ENCODE data around the gene GPR162.
"Not testable (repeated sequence)": the region's sequence is repeated elsewhere in the genome, so short reads cannot be mapped to it uniquely, and the experiment has no call there.

Gene GPR162

DNA sequence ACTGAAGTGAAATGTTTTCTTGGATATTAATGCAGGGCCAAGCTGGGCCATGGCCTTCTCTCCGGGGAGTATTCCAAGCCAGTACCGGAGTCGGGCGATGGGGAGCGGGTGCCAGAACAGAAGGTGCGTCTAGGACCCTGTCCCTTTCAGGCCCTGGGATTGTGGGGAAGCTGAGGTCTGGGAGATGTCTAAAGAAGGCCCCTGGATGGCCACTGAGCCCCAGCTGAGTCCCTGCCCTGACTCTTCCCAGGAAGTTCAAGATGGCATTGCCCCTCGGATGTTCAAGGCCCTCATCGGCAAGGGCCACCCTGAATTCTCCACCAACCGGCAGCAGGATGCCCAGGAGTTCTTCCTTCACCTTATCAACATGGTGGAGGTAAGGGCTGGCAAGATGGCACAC lies 38.5 kb downstream of the GPR162 start:
- DNase-seq: no peak

DNA sequence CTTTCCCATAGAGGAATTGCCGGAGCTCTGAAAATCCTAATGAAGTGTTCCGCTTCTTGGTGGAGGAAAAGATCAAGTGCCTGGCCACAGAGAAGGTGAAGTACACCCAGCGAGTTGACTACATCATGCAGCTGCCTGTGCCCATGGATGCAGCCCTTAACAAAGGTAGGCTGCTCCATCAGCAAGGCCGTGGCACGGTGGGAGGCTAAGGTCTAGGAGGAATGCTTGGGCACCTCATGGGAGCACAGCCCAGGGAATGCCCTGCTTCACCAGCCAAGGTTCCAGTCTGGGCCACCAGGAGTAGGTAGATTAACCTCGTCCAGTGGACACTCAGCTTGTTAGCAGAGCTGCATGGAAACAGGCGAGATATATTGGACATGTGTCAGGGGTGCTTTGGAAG lies 39.3 kb downstream of the GPR162 start:
- DNase-seq: no peak

DNA sequence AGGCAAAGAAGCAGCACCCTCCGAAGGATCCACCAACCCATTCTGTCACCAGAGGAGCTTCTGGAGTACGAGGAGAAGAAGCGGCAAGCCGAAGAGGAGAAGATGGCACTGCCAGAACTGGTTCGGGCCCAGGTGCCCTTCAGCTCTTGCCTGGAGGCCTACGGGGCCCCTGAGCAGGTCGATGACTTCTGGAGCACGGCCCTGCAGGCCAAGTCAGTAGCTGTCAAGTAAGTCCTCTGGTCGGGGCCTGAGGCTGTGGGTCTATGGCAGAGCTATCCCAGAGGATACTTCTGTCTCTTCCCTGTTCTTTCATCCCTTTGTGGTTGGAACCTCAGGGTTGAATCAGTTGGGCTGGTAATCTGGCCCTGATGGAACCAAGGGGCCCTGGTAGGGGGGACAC lies 39.8 kb downstream of the GPR162 start:
- no peak for DNase-seq

DNA sequence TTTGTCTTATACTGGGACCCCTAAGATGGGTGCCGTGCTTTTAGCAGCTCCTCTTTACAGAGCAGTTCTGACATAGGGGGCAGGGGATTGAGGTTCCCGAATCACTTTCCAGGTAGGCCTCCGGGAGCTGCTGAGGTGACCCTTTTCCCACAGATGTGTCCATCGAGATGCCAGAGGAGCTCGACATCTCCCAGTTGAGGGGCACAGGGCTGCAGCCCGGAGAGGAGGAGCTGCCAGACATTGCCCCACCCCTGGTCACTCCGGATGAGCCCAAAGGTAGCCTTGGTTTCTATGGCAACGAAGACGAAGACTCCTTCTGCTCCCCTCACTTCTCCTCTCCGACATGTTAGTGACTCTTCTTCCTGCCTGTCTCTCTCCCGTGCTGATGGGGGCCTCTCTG lies 41.4 kb downstream of the GPR162 start:
- no peak for DNase-seq

DNA sequence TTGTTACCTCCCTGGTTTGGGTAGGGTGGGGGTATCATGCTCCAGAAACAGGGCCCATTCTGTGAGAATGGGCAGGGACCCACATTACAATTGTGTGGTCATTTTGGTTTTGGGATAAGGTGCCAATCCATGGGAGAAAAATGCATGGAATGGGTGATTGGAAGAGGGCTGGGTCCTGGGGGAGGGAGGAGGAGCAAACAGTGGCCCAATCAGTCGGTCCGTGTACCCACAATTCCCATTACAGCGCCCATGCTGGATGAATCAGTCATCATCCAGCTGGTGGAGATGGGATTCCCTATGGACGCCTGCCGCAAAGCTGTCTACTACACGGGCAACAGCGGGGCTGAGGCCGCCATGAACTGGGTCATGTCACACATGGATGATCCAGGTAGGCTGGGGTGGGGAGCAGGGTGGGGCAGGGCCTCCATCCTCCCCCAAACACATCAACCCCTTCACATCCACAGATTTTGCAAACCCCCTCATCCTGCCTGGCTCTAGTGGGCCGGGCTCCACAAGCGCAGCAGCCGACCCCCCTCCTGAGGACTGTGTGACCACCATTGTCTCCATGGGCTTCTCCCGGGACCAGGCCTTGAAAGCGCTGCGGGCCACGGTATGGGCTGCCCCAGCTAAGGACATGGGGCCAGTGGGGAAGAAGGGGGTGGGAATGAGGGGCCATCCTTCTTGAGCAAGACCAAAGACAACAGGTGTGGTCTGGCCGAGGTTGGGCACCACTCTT lies 42.1 kb downstream of the GPR162 start:
- DNase-seq: no peak

DNA sequence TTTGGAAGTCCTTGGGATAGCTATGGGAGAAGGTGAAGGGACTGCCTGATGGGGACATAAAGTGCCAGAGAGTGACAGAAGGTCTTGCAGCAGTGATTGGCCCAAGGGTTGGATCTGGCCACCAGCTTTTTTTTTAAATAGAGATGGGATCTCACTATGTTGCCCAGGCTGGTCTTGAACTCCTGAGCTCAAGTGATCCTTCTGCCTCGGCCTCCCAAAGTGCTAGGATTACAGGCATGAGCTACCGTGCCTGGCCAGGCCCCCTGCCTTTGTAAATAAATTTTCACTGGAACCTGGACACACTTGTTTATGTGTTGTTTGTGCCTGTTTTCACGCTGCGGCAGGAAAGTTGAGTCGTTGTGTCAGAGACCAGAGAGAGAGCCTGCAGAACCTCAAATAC lies 43.7 kb downstream of the GPR162 start:
- not testable (repeated sequence) for DNase-seq

DNA sequence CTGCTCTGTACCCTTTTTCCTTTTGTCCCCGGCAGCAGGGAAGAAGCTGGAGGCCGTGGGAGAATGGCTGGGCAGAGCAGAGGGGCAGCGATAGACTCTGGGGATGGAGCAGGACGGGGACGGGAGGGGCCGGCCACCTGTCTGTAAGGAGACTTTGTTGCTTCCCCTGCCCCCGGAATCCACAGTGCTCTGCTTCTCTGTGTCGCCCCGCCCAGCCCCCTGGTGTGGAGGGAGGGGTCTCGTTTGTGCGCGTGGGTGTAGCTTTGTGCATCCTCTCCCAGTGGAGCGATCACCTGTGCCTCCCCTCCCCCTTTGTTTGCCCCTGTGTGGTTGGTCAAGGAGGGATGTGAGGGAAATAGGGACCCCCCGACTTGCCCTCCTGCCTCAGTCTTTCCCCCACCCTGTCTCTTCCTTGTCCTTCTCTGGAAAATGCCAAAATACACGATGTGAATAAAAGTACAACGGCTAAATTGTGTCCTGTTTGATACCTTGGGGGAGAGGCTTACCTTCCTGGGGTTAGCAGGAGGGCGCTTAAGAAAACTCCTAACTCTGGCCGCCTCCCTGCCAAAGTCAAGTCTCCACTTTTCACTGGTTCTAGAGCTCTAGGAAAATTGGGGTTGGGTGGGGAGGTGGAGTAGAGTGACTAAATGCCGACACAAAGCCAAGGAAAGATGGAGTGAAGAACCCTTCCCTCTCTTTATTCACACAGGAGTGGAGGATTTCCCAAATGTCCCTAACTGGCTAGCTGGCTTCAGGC lies 44.7 kb downstream of the GPR162 start:
- DNase-seq: no peak

DNA sequence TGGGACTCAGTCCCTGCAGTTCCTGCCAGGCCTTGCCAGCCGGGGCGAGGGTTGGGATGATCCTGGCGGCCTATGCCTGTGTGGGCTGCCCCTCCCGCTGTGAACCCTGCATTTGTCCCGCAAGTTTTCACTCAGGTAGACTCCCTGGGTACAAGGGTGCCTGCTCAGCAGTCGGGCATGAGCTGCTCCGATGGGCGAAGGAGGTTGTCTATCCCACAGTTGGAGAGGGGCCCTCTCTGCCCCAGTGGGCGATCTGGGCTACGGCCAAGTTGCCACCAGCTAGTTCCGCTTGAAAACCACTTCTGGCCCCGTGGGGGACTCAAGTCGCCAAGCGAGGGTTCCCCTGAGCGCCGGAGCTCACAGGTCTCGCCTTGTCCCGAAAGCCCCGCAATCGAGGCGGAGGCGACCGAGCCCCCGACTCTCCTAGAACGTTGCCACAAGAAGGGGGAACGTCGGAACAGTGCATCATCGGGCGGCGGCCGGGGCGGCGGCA lies 45.3 kb downstream of the GPR162 start:
- DNase-seq: no peak

DNA sequence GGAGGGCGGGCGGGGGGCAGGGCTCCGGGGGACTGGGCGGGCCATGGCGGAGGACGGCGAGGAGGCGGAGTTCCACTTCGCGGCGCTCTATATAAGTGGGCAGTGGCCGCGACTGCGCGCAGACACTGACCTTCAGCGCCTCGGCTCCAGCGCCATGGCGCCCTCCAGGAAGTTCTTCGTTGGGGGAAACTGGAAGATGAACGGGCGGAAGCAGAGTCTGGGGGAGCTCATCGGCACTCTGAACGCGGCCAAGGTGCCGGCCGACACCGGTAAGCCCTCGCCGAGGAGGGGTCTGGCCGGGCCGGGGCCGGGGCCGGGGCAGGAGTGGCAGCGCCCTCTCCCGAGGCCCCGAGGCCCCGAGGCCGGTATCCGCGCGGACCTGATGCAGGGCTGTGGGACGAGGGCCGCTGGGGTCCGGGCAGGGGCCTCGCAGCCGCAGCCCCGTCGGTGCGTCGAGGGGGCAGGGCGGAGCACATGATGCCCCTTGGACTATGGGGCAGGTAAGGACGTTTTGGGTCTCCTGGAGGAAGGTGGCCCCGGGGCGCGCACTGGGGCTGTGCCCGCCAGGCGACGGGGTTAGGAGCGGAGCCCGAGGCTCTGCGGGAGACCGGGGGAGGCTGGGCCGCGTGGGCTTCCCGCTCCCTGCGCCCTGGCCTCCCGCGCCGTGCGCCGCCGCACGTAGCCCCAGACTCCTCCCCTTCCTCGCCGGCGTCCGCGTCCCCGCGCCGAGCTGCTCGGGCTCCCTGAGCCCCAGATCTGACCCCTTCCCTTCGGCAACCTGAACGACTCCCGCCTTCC lies 46.0 kb downstream of the GPR162 start, which contains the start of gene TPI1:
TPI1 (plus strand) TSS at position 119 of the 798 bp plus-strand sequence; CDS start at position 155, 36 bp downstream.
- peak in 1 of 2 experiments; percentile 80 for DNase-seq

DNA sequence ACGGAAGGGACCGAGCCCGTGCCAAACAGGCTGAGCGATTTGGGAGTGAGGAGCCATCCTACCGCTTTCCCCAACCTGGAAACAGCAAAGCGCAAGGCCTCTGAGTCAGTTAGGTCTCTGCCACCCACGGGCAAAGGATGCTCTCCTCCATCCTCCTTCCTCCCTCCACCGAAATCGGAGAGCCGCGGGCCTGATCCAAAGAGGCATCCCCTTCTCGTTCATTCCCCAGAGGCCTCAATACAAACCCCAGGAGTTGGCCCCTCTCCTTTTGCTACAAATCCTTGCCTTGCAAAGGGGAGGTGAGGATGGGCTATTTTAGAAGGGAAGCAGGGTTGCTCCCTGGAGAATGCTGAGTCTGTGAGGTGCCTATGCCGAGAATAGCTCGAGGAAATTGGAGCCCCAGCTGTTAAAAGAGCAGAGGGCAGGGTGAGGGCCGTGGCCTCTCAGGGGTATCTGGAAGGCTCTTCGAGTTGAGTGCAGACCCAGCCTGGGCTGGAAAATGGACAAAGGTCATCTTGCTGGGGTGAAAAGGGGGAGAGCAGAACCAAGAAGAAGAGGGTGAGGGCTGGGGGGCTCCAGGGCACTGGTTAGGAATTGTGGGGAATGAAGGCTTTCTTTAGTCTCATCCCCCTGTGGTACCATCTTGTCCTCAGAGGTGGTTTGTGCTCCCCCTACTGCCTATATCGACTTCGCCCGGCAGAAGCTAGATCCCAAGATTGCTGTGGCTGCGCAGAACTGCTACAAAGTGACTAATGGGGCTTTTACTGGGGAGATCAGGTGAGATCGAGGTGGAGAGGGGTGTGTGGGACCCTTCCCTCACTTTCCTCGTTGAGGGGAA lies 46.8 kb downstream of the GPR162 start:
- DNase-seq: peak in 1 of 2 experiments; percentile 33

DNA sequence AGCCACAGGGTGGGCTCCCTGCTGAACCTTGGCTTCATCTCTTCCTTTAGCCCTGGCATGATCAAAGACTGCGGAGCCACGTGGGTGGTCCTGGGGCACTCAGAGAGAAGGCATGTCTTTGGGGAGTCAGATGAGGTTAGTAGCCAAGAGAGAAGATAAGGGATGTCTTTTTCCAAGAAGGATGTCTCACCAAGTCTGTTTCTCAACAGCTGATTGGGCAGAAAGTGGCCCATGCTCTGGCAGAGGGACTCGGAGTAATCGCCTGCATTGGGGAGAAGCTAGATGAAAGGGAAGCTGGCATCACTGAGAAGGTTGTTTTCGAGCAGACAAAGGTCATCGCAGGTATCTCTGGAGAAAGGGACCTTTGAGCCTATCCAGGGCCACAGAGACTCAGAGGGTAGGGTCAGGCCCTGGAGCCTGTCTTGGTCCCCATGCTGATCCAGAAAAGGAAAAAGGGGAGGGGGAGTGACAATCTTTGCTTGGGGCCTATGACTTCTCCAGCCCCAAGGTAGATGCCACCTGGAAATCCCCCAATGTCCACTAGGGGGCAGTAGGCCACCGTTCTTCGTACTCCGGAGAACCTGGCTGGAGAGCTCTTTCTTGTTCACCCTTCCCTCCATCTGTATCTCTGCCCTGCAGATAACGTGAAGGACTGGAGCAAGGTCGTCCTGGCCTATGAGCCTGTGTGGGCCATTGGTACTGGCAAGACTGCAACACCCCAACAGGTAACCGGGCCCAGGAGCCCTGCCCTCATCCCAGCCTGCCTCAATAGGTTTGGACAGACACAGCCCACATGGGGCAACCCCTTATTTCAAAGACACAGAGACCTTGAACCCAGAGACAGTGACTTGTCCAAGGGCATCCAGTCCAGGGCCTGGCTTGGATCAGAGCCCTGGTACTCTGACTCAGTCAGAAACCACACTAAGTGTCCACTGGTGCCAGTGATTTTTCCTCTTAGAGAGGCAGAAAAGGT lies 47.7 kb downstream of the GPR162 start:
- peak; percentile 40 to 78 for DNase-seq

DNA sequence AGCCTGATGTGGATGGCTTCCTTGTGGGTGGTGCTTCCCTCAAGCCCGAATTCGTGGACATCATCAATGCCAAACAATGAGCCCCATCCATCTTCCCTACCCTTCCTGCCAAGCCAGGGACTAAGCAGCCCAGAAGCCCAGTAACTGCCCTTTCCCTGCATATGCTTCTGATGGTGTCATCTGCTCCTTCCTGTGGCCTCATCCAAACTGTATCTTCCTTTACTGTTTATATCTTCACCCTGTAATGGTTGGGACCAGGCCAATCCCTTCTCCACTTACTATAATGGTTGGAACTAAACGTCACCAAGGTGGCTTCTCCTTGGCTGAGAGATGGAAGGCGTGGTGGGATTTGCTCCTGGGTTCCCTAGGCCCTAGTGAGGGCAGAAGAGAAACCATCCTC lies 48.7 kb downstream of the GPR162 start:
- DNase-seq: not testable (repeated sequence)

DNA sequence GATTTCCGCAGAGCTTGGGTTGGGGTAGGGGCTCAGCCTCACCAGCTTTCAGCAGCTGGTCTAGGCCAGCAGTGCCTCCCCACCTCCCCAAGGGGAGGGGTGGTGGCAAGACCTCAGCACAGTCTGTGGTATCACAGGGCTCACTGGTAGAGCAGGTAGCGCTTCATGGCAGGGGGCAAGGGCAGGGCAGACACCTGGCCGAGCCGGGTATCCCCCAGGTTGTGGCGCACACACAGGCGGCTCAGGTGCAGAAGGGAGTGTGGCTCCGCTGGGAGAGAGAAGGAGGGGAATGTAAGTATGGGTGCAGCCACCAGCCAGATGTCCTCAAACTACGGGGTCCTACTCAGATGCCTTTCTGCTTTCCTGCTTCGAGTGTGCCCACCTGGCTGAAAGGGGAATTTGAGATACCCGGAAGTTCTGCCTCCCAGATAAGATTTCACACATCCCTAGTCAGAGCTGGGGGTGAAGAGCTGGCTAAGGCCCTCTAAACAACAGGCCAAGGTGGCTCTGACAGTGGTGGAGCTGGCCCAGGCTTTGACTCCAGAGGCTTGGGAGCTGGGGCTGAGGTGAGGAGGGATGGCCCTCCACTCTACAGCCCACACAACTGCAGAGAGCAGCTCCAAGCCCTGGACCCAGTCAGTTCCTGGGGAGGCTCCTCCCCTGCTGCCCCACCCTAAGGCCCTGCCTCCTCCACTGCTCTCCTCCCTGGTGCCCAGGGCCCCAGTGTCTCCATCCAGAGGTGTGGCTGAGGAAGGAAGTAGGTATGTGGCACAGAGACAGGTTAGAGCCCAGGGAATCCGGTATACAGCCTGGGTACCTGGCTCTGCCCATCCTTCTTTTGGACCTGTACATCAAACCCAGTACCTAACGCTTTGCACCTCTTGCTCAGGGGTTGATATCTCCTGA lies 49.7 kb downstream of the GPR162 start:
- peak; percentile 60 to 75 for DNase-seq

DNA sequence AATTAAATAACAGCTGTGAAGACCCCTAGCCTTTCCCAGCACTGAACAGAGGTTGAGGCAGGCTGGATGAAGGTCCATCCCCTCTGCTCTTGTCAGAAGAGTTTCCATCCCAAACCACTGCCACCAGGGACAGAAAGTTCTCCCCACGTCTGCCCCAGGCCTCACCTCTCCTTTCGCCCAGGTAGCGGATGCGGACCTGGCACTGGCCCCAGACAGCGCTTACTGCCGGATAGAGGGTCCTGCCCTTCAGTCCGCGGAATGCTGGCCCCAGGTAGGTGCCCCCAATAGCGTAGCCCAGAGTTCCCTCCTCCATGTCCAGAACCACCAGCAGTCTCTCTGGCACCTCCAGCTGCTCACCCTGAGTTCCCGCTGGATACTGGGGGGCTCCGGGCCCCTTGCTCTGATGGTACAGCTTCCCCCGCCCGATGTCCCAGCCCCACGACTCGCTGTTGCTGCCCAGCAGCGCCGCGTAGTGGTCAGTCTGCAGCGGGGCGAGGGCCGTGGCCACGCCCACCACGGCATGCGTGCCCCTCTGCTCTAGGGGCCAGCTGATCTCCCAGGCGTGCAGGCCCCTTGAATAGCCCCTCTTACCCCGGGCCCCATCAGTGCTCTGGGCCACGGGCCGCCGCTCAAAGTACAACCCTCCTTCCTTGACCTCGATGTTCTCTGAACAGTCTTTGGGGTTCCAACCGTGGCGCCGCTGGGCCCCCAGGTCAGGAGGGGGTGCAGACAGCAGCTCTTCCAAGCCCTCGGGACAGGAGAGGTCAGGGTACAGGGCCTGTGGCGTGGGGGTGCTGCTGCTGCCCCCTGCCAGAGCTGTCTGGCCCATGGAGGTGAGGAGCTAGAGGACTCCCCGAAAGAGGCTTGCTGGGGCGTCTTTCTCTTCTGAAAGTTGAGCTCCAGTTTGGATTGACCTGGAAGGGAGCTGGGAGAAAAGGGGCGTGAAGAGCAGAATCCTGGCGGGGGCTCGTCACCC lies 50.7 kb downstream of the GPR162 start:
- DNase-seq: peak; percentile 44 to 75

DNA sequence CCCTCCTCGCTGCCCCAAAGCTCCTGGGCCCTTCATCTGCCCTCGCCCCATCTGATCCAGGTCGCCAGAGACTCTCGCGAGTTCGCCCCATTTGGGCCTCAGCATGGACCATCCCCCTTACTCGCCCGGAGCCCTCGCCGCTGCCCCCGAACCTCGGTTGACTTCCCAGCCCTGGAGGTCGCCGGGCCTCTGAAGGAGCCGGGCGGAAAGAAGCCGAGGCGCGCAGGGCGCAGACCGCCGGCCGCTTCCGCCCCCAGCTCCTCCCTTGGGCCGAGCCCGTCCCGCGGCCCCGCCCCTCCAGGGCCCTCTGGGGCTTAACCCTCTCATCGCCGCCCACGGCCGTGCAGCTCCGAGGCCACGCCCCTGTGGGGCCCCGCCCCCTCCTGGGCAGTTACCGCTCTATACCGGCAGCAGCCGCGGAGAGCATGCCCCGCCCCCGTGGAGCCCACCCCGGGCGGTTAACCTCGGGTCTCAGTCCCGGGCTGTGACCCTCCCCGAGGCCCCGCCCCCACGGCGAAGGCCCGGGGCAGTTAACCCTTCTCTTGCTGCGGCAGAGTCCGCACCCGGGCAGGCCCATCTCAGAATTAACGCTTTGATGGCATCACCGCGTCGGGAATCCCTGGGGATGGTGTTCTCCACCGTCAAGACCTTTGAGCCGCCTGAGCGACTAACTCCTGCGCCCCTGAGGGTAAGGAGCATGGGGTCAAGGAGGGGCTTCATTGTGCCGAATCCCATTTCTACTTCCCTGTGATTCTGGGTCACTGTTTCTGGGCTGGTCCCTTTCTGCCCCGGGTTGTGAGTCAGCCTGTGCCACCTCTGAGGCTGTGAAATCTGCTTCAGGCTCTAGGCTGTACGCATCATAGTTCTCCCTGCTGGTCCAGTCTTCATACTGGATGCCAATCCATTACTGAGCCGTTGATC lies 51.7 kb downstream of the GPR162 start, which contains the start of gene SPSB2:
SPSB2 (minus strand) TSS at position 210 of the 921 bp plus-strand sequence. CDS start 402 bp downstream, outside the sequence.
- DNase-seq: peak; percentile 95 to 97

DNA sequence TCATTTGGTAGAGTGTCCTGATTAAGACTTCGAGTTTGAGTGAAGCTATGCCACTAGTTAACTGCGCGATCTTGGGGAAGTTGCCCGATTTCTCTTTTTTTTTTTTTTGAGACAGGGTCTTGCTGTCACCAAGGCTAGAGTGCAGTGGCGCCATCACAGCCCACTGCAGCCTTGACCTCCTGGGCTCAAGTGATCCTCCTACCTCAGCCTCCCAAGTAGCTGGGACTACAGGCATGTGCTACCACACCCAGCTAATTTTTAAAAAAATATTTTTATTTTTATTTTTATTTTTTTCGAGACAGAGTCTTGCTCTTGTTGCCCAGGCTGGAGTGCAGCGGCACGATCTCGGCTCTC lies 52.4 kb downstream of the GPR162 start:
- not testable (repeated sequence) for DNase-seq
